Measurements from ENCODE around the gene SYPL1.
A peak's percentile ranks its signal among the peaks of the same experiment; 100 is the strongest.

The SYPL1 gene

DNA sequence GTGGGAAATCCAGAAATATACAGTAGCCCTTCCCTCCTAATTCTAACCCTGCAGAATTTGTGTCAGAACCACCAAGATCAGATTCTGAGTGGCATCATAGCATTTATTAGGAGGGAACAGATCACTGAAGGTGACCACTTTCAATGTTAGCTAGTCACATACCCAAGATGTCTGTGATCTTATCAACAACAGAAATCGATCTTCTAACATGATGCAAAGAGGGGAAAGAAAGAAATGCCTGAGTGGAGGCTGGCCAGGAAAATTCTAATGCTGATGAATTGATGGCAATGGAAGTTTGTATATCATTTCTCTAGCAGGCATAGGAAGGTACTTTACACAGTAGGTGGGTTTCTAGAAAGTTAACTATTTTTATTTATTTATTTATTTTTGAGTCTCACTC lies 10.6 kb upstream of the SYPL1 start:
- DNase-seq (ENCODE audit: extremely low read depth in 1 of 2, low read depth in 1 of 2), result no peak

GRCh38 chr7:106121189-106121810 lies 9.2 kb upstream of the SYPL1 start:
- no peak for DNase-seq (ENCODE audit: extremely low read depth in 1 of 2, low read depth in 1 of 2)

GRCh38 chr7:106120500-106120899 lies 8.4 kb upstream of the SYPL1 start:
- no peak for DNase-seq (ENCODE audit: extremely low read depth in 1 of 2, low read depth in 1 of 2)

DNA sequence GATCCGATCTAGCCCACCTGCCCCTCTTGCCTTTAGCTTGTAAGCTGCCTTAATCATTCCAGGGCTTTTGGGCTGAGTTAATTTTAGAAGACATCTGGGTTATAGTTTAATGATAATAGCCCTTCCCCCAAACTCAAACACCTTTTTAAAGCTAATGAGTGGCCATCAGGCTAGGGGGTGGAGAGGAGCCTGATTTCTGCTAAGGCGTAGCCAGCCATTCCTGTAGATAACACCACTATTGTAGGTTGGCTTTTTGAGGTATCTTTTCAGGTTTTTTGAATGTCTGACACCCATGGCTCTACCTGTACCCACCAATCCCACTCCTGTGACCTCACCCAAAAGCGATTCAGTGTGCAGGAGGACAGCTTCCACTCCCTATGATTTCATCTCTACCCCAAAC lies 7.6 kb upstream of the SYPL1 start:
- DNase-seq (ENCODE audit: extremely low read depth in 1 of 2, low read depth in 1 of 2), result no peak

DNA sequence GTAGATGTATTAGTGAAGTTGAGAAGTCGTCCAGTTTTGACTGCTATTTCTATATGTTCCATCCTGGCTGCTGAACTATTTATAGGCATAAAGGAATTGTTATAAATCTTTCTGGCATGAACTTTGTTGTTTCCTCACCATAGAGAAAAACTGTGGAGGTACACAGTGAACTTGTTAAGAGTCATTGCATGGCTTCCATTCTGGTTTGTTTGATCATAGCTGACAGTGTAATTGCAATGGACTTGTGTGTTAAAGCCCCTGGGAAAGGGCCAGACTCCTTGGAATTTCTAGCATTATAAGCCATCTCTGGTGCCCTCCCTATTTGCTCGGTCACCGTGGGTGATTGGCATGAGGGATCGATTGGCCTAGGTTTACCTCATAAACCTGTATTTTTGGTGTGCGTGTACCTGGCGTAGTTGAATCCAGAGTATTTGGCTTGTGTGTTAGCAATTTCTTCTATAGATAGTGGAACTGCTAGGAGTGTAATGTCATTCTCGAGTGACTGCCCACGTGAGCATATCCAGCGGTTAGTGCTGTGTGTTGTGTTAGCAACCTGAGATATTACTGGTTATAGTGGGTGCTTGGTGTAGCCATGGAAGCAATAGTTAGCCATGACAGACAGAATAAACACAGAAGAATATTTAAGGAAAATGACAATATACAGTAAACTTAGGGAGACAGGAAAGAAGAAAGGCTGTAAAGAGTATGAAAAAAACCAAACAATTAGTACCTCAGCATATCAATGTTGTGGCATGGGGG lies 5.9 kb upstream of the SYPL1 start:
- no peak for DNase-seq (ENCODE audit: extremely low read depth in 1 of 2, low read depth in 1 of 2)

DNA sequence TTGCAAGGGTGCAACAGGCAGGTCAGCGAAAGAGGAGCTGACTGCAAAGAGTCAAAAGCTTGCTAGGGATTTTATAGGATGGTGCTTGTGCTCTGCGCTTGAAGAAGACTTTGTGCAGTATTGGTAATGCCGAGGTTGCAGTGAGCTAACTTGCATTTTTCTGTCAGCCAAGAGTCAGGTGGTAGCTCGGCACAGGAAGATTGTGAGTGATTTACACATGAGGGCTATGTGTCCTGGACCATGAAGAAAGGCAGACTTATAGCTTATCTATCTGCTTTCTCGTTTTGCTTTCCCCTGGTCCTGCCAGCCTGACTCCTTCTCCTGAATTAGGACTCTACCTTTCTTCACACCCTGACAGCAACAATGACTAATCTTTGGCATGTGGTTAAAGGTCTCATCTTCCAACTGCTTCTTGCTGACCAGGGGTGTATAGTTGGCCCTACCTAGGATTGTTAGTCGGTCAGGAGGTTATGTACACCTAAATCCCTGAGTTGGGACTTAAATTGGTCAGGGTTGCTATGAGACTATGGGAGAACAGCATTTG lies 4.1 kb upstream of the SYPL1 start:
- DNase-seq (ENCODE audit: extremely low read depth in 1 of 2, low read depth in 1 of 2), result no peak

DNA sequence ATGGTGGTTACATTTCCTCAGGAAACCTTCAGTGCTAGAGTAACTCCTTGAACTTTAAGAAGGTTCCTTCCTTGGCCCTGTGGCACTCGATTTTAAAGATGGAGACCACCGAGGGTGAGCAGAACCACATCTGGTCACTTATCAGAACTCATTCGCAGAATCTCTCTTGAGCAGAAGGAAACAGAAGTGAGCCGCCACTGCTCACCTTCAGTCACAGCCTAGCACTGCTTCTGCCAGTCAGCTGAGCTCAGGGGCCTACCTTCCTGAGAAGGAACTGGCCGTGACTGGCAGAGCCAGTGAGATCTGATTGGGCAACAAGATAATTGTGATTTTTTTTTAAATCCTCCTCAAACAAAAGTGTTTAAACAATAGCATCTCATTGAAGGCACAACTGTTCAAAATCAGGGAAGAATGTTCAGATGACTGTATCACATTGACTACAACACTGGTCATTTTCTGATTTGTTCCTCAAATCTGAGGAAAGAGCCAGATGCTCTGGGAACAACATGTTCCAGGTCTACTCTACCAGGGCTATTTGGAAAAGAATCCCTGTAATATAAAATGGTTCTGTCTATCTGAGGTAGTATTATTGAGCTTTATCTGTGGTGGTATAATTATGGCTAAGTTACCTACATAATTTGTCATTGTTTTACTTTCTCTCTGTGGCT lies 2.7 kb upstream of the SYPL1 start:
- no peak for DNase-seq (ENCODE audit: extremely low read depth in 1 of 2, low read depth in 1 of 2)

DNA sequence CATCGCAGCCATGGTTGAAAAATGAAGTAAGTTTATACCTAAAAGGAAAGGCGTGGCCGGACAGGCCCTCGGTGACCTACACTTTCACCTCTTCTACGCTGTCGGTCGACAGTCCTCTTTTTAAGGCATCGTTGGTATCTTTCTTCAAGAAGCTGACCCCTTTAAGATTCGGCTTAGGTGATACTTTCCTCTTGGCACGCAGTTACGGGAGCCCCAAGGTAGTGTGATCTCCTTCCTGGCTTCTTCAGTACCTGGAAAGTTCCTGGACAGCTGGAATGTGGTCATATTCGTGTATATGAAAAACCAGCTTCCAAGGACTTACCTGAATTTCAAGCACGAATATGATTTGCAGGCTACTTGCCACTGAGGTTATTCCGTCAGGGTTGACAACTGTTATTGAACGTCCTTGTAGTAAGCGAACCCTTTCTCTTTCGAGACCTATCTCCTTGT lies 885 bp upstream of the SYPL1 start:
- no peak for DNase-seq (ENCODE audit: extremely low read depth in 1 of 2, low read depth in 1 of 2)

GRCh38 chr7:106111655-106112117 lies 426 bp downstream of the SYPL1 start:
- peak; percentile 9 to 21 for DNase-seq (ENCODE audit: extremely low read depth in 1 of 2, low read depth in 1 of 2)

- DNase-seq (ENCODE audit: extremely low read depth in 1 of 2, low read depth in 1 of 2), result no peak
These were observed 1.0 kb downstream of the SYPL1 start for GRCh38 chr7:106110885-106111654.

GRCh38 chr7:106110238-106110560 lies 1.9 kb downstream of the SYPL1 start:
- no peak for DNase-seq (ENCODE audit: extremely low read depth in 1 of 2, low read depth in 1 of 2)

- DNase-seq (ENCODE audit: extremely low read depth in 1 of 2, low read depth in 1 of 2), result no peak
These were observed 2.4 kb downstream of the SYPL1 start for GRCh38 chr7:106109521-106110237.

- no peak for DNase-seq (ENCODE audit: extremely low read depth in 1 of 2, low read depth in 1 of 2)
These were observed 3.1 kb downstream of the SYPL1 start for GRCh38 chr7:106108991-106109390.

DNA sequence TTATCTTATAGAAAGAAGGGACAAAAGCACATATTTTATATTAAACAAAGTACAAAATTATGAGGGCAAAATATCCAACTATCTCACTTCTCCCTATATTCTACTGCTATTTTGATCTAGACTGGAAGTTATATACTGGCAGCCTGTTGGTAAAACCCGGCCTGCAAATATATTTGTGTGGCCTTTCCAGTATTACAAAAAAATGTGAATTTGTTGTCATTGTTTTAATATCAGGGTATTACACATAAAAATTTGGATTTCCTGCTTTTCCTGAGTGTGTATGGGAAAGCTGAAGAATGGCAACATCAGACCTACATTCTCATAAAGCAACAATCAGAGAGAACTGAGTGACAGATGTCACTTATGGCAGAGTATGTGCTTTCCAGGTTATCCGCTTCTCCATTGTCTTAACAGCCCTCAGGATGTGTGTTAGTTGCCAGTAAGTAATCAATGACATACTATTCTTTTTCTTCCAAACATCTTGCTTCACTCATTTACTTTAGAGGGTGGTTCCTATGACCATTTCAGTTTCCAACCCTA lies 7.3 kb downstream of the SYPL1 start:
- no peak for DNase-seq (ENCODE audit: extremely low read depth in 1 of 2, low read depth in 1 of 2)

- no peak for DNase-seq (ENCODE audit: extremely low read depth in 1 of 2, low read depth in 1 of 2)
These were observed 9.6 kb downstream of the SYPL1 start for GRCh38 chr7:106102387-106102966.

DNA sequence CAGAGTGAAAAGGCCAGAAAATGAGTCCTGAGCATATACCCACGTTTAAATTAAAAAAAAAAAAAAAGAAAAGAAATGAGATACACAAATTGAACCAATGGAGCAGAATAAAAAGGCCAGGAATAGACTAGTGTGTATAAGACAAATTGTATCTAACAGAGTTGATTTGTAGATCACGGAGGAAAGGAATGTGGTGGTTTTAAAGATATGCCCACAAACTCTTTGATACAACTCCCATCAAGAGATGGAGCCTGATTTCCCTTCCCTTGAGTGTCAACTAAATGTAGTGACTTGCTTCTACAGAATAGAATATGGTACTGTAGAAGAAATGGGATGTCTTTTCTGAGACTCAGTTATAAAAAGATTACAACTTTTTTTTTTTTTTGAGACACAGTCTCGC lies 10.4 kb downstream of the SYPL1 start:
- no peak for DNase-seq (ENCODE audit: extremely low read depth in 1 of 2, low read depth in 1 of 2)

GRCh38 chr7:106100863-106101629 lies 11.1 kb downstream of the SYPL1 start:
- DNase-seq (ENCODE audit: extremely low read depth in 1 of 2, low read depth in 1 of 2), result no peak

DNA sequence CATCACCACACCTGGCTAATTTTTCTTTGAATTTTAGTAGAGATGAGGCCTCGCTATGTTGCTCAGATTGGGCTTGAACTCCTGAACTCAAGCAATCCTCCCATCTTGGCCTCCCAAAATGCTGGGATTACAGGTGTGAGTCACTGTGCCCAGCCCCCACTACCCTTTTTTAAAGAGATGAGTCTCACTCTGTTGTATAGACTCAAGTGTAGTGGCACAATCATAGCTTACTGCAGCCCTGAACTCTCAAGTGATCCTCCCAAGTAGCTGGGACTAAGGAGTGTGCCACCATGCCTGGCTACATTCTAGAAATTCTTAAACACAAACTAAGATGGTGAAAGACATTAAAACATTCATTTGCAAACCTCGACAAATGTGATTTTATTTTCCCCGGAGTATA lies 12.6 kb downstream of the SYPL1 start:
- DNase-seq (ENCODE audit: extremely low read depth in 1 of 2, low read depth in 1 of 2), result no peak

GRCh38 chr7:106098889-106099288 lies 13.2 kb downstream of the SYPL1 start:
- DNase-seq (ENCODE audit: extremely low read depth in 1 of 2, low read depth in 1 of 2), result no peak

Data from stimulated activated CD8-positive, alpha-beta memory T cell treated with anti-CD3 and anti-CD28 coated beads, Interleukin-7, amount 100 ng/mL, for 48 hours (primary cell).